ENCODE data around the gene TTLL6.

TTLL6 gene

DNA sequence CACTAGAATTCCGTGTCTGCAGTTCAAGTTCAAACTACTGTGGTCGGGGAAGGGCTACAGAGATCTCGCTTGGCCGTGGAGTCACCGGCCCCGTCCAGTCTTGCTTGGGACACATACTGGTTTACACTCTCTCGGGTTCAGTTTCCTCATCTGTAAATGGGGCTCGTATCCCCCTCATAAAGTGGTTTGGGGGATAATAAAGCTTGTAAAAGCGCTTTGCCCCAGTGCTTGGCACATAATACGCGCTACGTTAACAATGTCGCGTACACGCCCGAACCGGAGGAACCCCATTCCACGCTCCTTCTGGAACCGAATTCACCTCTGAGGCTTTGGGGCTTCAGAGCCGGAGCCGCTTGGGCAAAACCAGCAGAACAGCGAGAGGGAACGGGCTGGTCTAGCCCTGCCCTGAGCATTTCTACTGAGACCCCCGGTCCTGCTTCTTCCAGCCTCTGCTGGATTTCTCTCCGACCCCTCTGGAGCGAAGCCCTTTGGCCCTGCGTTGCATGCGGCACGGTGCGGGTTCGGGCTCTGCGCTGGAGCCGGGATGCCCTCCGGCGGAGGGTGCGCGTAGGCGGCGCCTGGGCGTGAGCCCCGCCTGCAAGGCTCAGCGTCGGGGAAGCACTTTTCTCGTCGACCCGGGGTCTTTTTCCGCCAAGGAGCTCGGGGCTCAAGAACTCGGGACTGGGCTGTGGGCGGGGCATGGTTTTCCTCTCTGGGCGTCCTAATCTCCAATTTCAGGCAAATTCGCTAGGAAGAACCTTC lies 62.3 kb downstream of the TTLL6 start:
- intact Hi-C loops (cut with DNase I; ENCODE audit: low total_unique reads), result no loop called here
- H3K36me3 ChIP-seq, result no peaks in the 10 kb centered on the region
- H3K9me3 ChIP-seq, result no peaks in the 10 kb centered on the region
- H3K27me3 ChIP-seq, result peaks cover 10 to 99% of the 10 kb centered on the region in 2 donors
- TF ChIP-seq, protein P1, sequence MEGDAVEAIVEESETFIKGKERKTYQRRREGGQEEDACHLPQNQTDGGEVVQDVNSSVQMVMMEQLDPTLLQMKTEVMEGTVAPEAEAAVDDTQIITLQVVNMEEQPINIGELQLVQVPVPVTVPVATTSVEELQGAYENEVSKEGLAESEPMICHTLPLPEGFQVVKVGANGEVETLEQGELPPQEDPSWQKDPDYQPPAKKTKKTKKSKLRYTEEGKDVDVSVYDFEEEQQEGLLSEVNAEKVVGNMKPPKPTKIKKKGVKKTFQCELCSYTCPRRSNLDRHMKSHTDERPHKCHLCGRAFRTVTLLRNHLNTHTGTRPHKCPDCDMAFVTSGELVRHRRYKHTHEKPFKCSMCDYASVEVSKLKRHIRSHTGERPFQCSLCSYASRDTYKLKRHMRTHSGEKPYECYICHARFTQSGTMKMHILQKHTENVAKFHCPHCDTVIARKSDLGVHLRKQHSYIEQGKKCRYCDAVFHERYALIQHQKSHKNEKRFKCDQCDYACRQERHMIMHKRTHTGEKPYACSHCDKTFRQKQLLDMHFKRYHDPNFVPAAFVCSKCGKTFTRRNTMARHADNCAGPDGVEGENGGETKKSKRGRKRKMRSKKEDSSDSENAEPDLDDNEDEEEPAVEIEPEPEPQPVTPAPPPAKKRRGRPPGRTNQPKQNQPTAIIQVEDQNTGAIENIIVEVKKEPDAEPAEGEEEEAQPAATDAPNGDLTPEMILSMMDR (IDR thresholded peaks at IDR 0.05), result no peak
- DNase-seq, result no peak
- no peak overlapping the region for H3K4me3 ChIP-seq
- H3K4me1 ChIP-seq, result peaks cover 0 to 19% (median 10%) of the 10 kb centered on the region in 4 donors
- H3K27ac ChIP-seq, result no peak overlapping the region

DNA sequence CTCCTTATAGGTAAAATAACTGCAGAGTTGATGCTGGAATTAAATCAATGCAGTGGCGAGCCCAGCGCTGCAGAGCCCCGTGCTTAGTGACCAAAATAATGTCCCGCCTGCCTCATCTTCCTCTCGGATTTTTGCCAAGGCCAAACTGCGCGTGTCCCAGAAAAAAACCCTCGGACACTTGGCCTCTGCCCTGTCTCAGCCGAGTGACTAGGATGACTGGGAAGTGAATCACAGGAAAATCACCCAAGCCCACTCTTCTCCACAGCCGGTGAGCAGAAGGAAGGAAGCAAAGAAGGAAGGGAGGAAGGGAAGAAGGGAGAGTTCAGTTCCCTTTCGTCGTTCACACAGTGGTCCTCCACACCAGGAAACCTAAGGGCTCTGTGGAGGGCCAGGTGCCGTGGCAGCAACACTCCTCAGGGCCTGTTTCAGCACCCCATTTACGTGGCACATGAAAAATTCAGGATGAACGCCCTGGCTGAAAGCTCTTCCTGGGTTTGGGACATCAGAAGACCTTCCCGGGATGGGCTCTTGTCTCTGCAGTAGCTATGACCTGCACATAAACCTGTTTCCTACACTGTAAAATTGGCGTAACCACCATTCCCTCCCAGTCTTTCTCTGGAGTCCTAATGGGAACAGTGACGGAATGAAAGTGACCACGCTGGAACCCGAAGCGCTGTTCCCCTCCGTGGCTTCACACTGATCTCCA lies 63.1 kb downstream of the TTLL6 start:
- peaks cover 0 to 19% (median 10%) of the 10 kb centered on the region in 4 donors for H3K4me1 ChIP-seq
- no peak overlapping the region for H3K27ac ChIP-seq
- no peaks in the 10 kb centered on the region for H3K36me3 ChIP-seq
- TF ChIP-seq, protein P1 (IDR thresholded peaks at IDR 0.05), result no peak
- H3K27me3 ChIP-seq, result peaks cover 10 to 99% of the 10 kb centered on the region in 2 donors
- no peak overlapping the region for H3K4me3 ChIP-seq
- H3K9me3 ChIP-seq, result no peaks in the 10 kb centered on the region
- intact Hi-C loops (cut with DNase I; ENCODE audit: low total_unique reads), result no loop called here
- DNase-seq, result no peak

DNA sequence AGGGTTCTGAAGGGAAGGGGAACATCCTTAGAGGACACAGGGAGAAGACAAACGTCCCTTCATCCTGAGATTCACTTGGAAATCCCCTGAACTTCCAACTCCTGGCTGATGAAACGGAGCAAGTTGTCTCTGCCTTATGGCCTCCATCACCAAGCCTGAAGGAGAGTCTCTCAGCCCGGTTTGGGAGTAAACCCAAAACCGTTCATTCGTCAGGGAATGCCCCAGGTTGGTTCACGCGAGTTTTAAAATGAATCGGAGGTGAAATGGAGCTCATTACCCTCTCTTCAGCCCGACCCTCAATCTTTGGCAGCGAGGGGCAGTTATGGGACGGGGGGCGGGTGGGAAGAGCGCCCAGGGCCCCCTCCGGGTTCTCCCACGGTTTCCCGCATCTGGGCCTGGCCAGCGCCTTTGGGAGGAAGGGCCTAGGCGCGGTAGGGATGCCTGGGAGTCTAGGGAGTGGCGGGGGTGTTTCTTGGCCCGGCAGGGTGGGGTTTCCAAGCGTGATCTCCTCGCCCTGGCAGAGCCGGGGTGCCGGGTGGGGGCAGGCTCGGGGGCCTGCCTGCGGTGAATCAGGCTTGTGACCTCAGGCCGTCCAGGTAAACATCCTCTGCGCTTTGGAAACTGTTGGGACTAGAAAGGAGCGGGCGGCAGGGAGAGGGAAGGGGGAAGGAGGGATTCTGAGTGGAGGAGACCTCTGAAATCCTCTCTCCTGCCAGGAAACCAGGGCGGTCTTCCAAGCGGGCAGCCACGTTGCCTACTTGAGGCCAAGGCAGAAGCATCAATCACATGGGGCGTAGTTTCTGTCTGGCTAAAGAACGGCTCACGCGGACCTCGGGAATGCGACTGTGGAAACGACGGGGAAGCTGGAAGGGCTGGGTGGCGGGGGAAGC lies 64.4 kb downstream of the TTLL6 start:
- peaks cover 10 to 100% of the 10 kb centered on the region in 2 donors for H3K27me3 ChIP-seq
- H3K9me3 ChIP-seq, result no peaks in the 10 kb centered on the region
- peaks cover 0 to 19% (median 10%) of the 10 kb centered on the region in 4 donors for H3K4me1 ChIP-seq
- H3K36me3 ChIP-seq, result no peaks in the 10 kb centered on the region
- H3K4me3 ChIP-seq, result no peak overlapping the region
- no peak overlapping the region for H3K27ac ChIP-seq
- TF ChIP-seq, protein P1 (IDR thresholded peaks at IDR 0.05), result no peak
- intact Hi-C loops (cut with DNase I; ENCODE audit: low total_unique reads), result no loop called here
- DNase-seq, result no peak

DNA sequence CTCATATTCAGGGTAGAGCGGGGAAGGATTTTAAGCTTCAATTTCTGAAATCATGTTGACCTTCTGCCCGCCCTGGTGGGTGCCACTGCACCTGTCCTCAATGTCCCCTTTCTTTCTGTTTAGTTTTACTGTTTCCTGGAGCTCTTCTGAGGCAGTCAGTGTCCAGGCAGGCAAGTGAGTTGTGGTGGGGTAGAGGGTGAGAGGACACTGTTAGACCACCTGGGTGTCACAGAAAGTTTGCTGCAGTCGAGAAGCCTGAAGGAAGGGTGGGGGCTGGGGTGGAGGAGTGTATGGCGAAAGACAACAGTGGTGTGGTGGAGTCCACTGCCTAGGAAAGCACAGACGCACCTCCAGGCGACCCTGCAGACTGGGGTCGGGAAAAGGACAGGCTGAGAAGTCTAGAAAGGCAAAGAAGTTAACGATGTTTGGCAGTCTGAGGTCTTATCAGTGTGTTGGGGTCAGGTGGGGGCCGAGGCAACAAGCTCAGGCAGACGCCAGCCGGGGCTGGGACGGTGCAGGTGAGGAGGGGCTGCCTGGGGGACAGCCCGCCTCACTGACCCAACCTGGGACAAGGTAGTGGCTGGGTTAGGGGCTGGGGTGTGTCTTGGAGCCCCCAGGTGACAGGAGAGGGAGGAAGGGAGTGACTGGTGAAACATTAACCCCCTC lies 65.2 kb downstream of the TTLL6 start:
- H3K4me1 ChIP-seq, result peaks cover 0 to 19% (median 10%) of the 10 kb centered on the region in 4 donors
- DNase-seq, result no peak

More for the DNA sequence above, 65.2 kb downstream of the TTLL6 start:
- TF ChIP-seq, protein P1 (IDR thresholded peaks at IDR 0.05), result no peak
- intact Hi-C loops (cut with DNase I; ENCODE audit: low total_unique reads), result no loop called here
- H3K27me3 ChIP-seq, result peaks cover 10 to 100% of the 10 kb centered on the region in 2 donors
- no peak overlapping the region for H3K4me3 ChIP-seq
- no peaks in the 10 kb centered on the region for H3K9me3 ChIP-seq
- no peaks in the 10 kb centered on the region for H3K36me3 ChIP-seq
- no peak overlapping the region for H3K27ac ChIP-seq
